Activated naive CD8-positive, alpha-beta T cell treated with anti-CD3 and anti-CD28 coated beads, Interleukin-2, amount 50 U/mL, for 24 hours (primary cell): ENCODE data around the gene EEF1A2.

ENCODE experiments used
- ATAC-seq: fragments of 150-1000 bp; cut with Tn5 transposase; one replicate; pipeline ENCODE4 v1.10.0; 2021
- DNase-seq: peaks from one replicate; pipeline ENCODE4 v3.0.0; 2021
- H3K27ac Mint-ChIP-seq: one replicate; pipeline ENCODE4 v1.8.0; 2021; ENCODE audit warnings: mild to moderate bottlenecking, mixed read lengths
- H3K27me3 Mint-ChIP-seq: one replicate; pipeline ENCODE4 v1.8.0; 2021; ENCODE audit warnings: mixed read lengths
- H3K36me3 Mint-ChIP-seq: one replicate; pipeline ENCODE4 v1.8.0; 2021; ENCODE audit warnings: low read depth, mixed read lengths
- H3K4me1 Mint-ChIP-seq: one replicate; pipeline ENCODE4 v1.8.0; 2021; ENCODE audit warnings: mixed read lengths
- H3K4me3 Mint-ChIP-seq: one replicate; pipeline ENCODE4 v1.8.0; 2021; ENCODE audit warnings: mild to moderate bottlenecking, moderate library complexity, mixed read lengths
- H3K9me3 Mint-ChIP-seq: one replicate; pipeline ENCODE4 v1.8.0; 2021; ENCODE audit warnings: mixed read lengths

EEF1A2 gene

DNA sequence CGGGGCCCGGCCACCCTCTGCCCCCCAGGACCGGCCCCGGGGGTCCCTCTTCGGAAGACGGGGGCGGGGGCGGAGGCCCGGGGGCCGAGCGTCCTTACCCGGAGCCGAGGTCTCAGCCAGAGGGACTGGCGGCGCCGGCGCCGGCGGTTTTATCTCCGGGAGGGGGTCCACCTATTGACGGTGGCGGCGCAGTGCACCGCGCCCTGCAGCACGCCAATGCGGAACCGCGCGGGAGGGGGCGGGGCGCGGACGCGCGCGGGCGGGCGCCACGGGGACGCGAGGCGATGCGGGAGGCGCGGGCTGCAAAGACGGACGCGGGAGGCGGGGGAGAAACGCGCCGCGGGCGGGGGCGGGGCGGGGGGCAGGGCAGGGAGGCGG lies at the start of gene EEF1A2:
Gene EEF1A2, minus strand, starts transcription at position 124 of the 378 bp plus-strand sequence. CDS start 1,320 bp downstream, outside the sequence.
- no peak within 1 kb of the TSS for H3K27ac Mint-ChIP-seq
- H3K36me3 Mint-ChIP-seq, result no peaks in the 10 kb centered on the region
- peaks cover 15% of the 10 kb centered on the region for H3K27me3 Mint-ChIP-seq
- ATAC-seq (no peak), DNase-seq (no peak)
- H3K9me3 Mint-ChIP-seq, result no peaks in the 10 kb centered on the region
- H3K4me1 Mint-ChIP-seq, result peaks cover 2% of the 10 kb centered on the region
- no peak within 1 kb of the TSS for H3K4me3 Mint-ChIP-seq

DNA sequence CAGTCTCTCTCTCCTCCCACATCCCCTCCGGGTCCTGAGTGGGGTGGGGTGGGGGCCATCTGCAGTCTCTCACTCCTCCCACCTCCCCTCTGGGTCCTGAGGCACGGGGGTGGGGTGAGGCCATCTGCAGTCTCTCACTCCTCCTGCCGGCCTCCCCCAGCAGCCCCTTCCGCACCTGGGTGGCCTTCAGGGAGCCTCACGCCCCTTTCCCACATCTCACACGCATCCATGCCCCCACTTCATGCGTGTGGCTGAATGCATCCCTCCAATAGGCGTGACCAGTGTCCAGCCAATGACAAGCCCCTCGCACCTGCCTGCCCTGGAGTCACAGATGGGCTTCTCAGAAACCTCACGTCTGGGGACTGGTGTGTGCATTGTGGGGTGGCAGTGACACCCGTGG lies 49.7 kb upstream of the EEF1A2 start:
- DNase-seq (no peak), ATAC-seq (no peak)
- no peak overlapping the region for H3K27ac Mint-ChIP-seq
- peaks cover 13% of the 10 kb centered on the region for H3K27me3 Mint-ChIP-seq
- H3K36me3 Mint-ChIP-seq, result no peaks in the 10 kb centered on the region
- peaks cover 11% of the 10 kb centered on the region for H3K4me1 Mint-ChIP-seq
- no peak overlapping the region for H3K4me3 Mint-ChIP-seq
- no peaks in the 10 kb centered on the region for H3K9me3 Mint-ChIP-seq

DNA sequence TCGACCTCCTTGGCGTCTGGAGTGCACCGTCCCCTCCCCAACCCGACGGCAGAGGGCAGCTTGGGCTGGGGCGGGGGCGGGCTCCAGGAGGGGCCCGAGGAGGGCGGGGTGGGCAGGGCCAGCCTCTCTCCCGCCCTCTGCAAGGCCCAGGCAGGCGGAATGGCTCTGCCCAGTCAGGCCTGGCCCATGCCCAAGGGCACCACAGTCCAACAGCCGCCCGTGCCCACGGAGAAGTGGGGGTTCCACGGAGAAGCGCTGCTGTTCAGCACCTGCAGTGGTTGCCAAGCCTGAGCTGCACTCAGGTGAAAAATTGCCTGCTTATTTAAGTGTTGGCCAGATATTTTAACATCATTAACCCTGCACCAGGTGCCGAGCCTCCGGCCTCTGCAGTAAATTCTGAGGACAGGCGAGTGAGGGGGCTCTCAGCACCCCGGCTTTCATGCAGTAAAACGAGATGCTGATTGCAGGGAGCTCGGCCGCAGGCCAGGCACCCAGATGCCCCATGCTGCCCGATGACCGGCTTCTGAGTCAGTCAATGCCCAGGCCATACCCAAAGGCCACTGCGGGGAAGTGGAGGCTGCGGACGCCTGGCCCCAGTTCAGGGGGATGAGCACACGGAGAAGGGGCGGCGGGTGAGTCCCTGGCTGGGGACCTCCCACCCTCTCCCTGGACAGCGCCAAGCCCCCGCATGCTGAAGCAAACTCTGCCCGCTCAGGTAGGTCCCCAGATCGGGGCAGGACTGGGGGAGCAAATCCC lies 49.0 kb upstream of the EEF1A2 start, which contains the start of gene SRMS:
Gene SRMS, minus strand, starts transcription at position 25 of the 756 bp plus-strand sequence. CDS start 286 bp downstream, outside the sequence.
- Mint-ChIP-seq H3K27ac (no peak within 1 kb of the TSS), H3K36me3 (no peaks in the 10 kb centered on the region), H3K4me1 (peaks cover 7% of the 10 kb centered on the region), H3K9me3 (no peaks in the 10 kb centered on the region), H3K4me3 (no peak within 1 kb of the TSS), H3K27me3 (peaks cover 13% of the 10 kb centered on the region)
- no peak for DNase-seq
- no peak for ATAC-seq

DNA sequence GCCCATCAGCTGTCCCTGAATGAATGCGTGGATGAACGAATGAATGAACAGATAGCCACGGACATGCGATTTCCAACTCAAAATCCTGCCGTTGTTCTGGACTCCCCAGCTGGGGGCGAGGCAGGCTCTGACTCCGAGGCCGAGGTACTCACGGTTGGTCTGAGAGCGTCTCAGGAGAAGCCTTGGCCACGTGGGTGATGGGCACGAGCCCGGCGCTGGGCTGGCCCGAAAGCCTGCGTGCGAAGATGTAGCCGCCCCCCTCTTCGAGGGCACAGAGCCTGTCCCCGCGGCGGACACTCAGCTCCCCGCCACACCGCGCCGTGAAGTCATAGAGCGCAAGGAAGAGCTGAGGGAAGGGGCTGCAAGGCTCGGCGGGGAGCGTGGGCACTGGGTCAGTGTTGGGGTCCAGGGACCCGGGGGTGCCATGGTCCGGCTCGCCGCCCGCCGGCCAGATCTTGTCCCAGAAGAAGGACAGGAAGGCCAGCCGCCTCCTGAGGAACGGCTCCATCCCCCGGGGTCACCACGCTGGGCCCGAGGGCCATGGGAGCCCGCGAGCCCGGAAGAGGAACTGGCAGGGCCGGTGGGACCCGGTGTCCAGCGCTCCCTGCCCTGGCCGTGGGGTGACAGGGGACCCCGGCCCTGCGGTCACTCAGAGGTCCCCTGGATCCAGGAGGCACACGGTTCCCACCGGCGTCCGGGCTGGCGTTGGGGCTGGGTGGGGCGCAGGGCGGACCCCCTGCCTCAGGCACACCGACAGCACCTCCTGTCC lies 48.3 kb upstream of the EEF1A2 start:
- Mint-ChIP-seq H3K9me3 (no peaks in the 10 kb centered on the region), H3K27me3 (peaks cover 13% of the 10 kb centered on the region), H3K4me3 (no peak overlapping the region), H3K4me1 (peaks cover under 1% of the 10 kb centered on the region), H3K36me3 (no peaks in the 10 kb centered on the region), H3K27ac (no peak overlapping the region)
- DNase-seq (no peak), ATAC-seq (no peak)

DNA sequence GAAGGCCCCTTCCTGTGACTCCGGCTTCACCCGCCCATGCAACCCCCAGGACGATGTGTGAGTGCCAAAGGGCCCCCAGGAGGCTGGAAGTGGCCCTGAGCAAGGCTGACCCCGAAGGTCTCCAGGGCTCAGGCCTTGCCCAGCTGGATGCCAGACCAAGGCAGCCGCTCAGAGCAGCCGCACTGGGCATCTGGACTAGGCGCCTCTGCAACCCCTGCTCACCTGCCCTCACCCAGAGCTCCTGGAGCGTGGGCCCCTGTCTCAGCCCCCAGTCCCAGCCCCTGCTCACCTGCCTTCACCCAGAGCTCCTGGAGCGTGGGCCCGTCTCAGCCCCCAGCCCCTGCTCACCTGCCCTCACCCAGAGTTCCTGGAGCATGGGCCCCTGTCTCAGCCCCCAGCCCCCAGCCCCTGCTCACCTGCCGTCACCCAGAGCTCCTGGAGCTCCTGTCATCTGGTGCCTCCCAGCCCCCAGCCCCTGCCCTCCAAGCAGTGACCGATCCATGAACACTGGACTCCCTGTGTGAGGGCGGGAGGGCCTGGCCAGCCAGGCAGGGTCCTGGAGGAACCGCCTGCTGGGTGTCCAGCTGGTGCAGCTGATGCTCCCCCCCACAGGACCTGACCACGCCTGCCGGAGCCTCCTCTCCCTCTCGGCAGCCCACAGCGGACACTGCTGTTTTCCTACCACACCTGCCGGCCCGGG lies 47.5 kb upstream of the EEF1A2 start:
- no peak overlapping the region for H3K4me3 Mint-ChIP-seq
- no peaks in the 10 kb centered on the region for H3K36me3 Mint-ChIP-seq
- no peak for ATAC-seq
- no peaks in the 10 kb centered on the region for H3K4me1 Mint-ChIP-seq
- DNase-seq, result no peak
- no peak overlapping the region for H3K27ac Mint-ChIP-seq
- no peaks in the 10 kb centered on the region for H3K9me3 Mint-ChIP-seq
- H3K27me3 Mint-ChIP-seq, result peaks cover 13% of the 10 kb centered on the region

GRCh38 chr20:63545814-63546213 lies 46.9 kb upstream of the EEF1A2 start:
- Mint-ChIP-seq H3K9me3 (no peaks in the 10 kb centered on the region), H3K36me3 (no peaks in the 10 kb centered on the region), H3K4me3 (no peak overlapping the region), H3K27ac (no peak overlapping the region), H3K27me3 (peaks cover 9% of the 10 kb centered on the region), H3K4me1 (no peaks in the 10 kb centered on the region)
- DNase-seq (no peak), ATAC-seq (no peak)

DNA sequence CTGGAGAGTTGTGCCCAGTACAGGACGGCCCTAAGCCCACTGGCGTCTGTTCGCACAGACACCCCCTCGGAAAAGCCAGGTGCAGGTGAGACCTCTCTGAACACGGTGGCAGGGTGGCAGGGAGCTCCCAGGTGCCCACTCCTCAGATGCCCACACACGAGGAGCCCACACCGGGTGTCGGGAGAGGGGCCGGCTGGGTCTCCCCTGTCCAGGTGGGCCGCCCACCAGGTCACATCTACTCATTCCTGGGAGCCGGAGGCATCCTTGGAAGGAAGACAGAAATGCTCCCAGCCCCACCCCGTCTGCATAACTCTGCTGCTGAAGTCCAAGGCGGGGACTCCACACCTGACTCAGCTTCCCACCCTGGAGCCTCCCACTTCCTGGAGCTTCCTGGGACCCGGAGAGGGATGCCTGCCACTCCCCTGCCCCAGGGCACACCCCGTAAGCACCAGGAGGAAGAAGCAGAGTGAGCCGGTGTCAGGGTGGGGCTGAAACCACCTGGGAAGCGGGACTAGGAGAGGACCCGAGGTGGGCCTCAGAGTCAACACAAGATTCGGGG lies 46.2 kb upstream of the EEF1A2 start:
- Mint-ChIP-seq H3K27me3 (peaks cover 9% of the 10 kb centered on the region), H3K36me3 (no peaks in the 10 kb centered on the region), H3K9me3 (no peaks in the 10 kb centered on the region), H3K27ac (no peak overlapping the region), H3K4me3 (no peak overlapping the region), H3K4me1 (peaks cover 2% of the 10 kb centered on the region)
- no peak for DNase-seq
- ATAC-seq, result no peak

GRCh38 chr20:63544241-63544957 lies 45.5 kb upstream of the EEF1A2 start:
- Mint-ChIP-seq H3K4me3 (no peak overlapping the region), H3K4me1 (peaks cover 2% of the 10 kb centered on the region), H3K9me3 (no peaks in the 10 kb centered on the region), H3K27ac (no peak overlapping the region), H3K27me3 (peaks cover 7% of the 10 kb centered on the region), H3K36me3 (no peaks in the 10 kb centered on the region)
- ATAC-seq, result no peak
- DNase-seq, result no peak

DNA sequence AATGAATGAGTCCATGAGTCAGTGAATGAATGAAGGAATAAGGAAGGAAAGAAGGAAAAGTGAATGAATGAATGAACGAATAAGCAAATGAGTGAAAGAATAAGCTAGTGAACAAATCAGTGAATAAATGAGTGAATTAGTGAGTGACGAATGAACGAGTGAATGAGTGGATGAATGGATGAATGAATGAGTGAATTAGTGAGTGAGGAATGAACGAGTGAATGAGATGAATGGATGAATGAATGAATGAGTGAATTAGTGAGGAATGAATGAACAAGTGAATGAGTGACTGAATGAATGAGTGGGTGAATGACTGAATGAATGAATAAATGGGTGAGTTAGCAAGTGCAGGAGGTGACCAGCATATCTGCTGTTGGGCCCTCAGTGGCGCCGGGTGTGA lies 44.9 kb upstream of the EEF1A2 start:
- Mint-ChIP-seq H3K27ac (no peak overlapping the region), H3K4me3 (no peak overlapping the region), H3K9me3 (no peaks in the 10 kb centered on the region), H3K27me3 (peaks cover 4% of the 10 kb centered on the region), H3K4me1 (peaks cover 2% of the 10 kb centered on the region), H3K36me3 (no peaks in the 10 kb centered on the region)
- no peak for ATAC-seq
- no peak for DNase-seq

GRCh38 chr20:63543131-63543530 lies 44.2 kb upstream of the EEF1A2 start:
- H3K27me3 Mint-ChIP-seq, result peaks cover 2% of the 10 kb centered on the region
- H3K4me3 Mint-ChIP-seq, result no peak overlapping the region

DNA sequence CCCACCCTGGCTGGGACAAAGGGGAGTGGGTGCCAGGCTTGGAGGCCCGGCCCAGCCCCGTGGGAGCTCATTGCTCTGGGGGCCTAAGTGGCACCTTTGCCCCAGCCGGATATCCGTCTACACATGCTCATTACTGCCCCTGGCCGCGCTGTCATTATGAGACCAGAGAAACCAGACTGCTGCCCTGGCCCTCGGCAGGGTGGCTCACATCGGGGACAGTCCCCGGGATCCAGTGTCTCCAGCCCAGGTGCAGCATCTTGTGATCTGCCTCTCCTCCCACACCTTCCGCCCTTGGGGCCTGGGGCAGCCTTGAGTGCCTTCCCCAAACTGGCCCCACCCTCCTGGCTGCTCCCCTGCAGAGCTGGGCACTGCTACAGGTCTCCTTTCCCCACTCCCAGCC lies 43.8 kb upstream of the EEF1A2 start:
- ATAC-seq (no peak), DNase-seq (no peak)
- no peak overlapping the region for H3K4me3 Mint-ChIP-seq
- no peaks in the 10 kb centered on the region for H3K36me3 Mint-ChIP-seq
- no peaks in the 10 kb centered on the region for H3K9me3 Mint-ChIP-seq
- peaks cover 4% of the 10 kb centered on the region for H3K4me1 Mint-ChIP-seq
- peaks cover 2% of the 10 kb centered on the region for H3K27me3 Mint-ChIP-seq
- H3K27ac Mint-ChIP-seq, result no peak overlapping the region

More at GRCh38 chr20:63543131-63543530, 44.2 kb upstream of the EEF1A2 start:
- Mint-ChIP-seq H3K36me3 (no peaks in the 10 kb centered on the region), H3K4me1 (peaks cover 2% of the 10 kb centered on the region), H3K9me3 (no peaks in the 10 kb centered on the region), H3K27ac (no peak overlapping the region)
- DNase-seq, result no peak
- no peak for ATAC-seq

DNA sequence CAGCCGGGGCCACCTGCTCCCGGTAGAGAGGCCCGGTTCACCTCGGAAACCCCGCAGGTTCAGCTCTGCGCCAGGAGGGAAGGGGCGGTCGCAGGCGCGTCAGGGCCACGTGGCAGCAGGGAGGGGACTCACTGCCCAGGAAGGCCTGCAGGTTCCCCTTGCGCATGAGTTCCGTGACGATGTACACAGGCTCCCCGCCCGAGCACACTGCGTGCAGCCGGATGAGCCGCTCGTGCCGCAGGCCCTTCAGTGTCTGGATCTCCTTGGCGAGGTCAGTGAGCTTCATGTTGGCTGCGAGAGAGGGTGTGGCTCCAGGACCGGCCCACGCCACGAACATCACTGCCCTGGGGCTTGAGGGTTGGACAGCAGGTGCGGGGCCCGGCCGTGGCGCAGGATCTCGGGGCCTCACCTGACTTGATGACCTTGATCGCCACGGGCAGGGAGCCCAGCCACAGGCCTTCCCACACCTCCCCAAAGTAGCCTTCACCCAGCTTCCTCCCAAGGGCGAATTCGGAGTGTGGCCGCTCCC lies 43.2 kb upstream of the EEF1A2 start:
- H3K27ac Mint-ChIP-seq, result no peak overlapping the region
- H3K36me3 Mint-ChIP-seq, result no peaks in the 10 kb centered on the region
- DNase-seq (no peak), ATAC-seq (no peak)
- H3K9me3 Mint-ChIP-seq, result no peaks in the 10 kb centered on the region
- peaks cover 2% of the 10 kb centered on the region for H3K27me3 Mint-ChIP-seq
- H3K4me1 Mint-ChIP-seq, result peaks cover 7% of the 10 kb centered on the region
- H3K4me3 Mint-ChIP-seq, result no peak overlapping the region

- H3K27ac Mint-ChIP-seq, result no peak overlapping the region
- H3K36me3 Mint-ChIP-seq, result no peaks in the 10 kb centered on the region
- H3K9me3 Mint-ChIP-seq, result no peaks in the 10 kb centered on the region
- ATAC-seq (no peak), DNase-seq (no peak)
- no peak overlapping the region for H3K4me3 Mint-ChIP-seq
- peaks cover 2% of the 10 kb centered on the region for H3K27me3 Mint-ChIP-seq
- H3K4me1 Mint-ChIP-seq, result peaks cover 10% of the 10 kb centered on the region
Observed at GRCh38 chr20:63541371-63541770, 42.5 kb upstream of the EEF1A2 start.
